COLO829 (cell line): ENCODE measurements around the gene CFAP74.

ENCODE experiments used
- DNase-seq: peaks from one replicate; pipeline ENCODE4 v3.0.0; 2012; ENCODE audit warnings: low spot score

CFAP74 gene

GRCh38 chr1:1926886-1927660, 76.5 kb downstream of the CFAP74 start:
- no peak for DNase-seq

DNA sequence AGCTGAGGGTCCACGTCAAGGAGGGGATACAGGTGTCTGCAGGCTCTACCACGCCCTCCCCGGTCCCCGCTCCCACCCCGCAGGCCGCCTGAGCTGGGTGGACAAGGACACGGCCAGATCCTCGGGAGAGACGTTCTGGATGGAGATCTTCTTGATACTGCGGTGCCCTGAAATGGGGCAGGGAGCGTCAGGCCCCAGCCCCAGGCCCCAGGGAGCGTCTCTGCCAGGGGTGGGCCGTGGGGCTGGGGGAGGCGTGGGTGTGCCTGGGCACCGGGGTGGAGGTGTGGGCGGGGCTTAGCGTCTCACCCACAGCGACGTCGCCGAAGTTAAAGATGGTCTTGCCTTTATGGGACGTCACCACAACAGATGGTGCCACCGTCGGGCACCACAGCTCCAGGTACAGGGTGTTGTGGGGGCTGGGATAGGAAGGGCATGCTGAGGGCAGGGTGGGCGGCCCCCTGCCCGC, 77.2 kb downstream of the CFAP74 start:
- DNase-seq: no peak

- no peak for DNase-seq
Observed at GRCh38 chr1:1925437-1926345, 77.9 kb downstream of the CFAP74 start.

- no peak for DNase-seq
Observed at GRCh38 chr1:1924849-1925248, 78.7 kb downstream of the CFAP74 start.

DNA sequence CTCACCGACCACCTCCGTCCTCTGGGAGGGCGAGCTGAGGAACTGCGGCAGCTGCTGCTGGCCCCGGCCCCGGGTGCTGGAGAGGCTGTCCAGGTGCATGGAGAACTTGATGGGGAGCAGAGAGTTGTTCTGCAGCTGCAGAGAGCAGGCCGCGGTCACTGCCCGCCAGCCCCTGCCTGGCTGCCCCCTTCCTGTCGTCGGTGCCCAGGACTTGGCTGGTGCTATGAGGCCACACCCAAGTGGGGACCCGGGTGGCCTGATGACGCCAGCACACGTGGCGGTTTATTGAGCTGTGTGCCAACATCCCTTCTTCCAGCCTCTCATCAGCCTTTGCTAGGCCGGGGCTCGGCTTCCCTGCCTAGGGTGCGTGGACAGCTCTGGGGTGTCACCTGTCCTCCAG, 79.2 kb downstream of the CFAP74 start:
- no peak for DNase-seq

DNA sequence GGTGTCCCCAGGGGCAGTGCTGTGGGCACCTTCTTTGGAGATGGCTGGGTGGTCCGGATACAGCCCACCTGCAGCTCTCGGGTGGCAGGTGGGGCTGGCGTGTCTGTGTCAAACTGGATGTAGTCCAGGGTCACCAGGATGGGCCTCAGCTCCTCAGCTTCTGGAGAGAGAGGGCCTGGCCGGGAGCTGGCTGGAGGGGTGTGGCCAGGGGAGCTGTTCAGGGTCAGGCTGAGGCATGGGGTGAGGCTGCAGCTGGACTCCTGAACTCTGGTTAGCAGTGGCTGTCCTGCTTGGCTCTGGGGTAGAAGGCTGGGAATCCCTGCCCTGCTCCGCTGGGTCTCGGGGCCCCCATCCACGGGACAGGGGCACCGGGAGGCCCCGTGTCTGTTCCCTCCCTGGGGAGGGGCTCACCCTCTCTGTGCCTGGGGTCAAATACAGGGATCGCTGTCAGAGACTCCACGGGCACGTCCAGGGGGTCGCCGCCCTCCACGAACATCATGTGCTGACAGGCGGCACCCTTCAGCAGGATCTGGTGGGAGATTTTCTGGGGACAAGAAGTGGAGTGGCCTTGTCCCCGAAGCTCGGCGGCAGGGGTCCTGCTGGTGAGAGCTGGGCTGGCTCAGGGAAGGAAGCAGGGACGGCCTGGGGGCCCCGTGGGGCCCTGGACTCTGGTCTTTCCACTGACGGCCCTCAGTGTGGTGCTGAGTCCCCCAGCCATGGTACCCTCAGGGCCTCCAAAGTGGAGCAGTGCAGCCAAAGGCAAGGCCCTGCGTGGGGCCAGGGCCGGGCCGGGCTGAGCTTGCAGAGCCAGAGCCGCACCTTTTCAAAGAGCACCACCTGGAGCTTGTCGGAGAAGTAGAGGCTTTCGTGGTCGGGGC, 80.4 kb downstream of the CFAP74 start:
- DNase-seq: no peak

DNA sequence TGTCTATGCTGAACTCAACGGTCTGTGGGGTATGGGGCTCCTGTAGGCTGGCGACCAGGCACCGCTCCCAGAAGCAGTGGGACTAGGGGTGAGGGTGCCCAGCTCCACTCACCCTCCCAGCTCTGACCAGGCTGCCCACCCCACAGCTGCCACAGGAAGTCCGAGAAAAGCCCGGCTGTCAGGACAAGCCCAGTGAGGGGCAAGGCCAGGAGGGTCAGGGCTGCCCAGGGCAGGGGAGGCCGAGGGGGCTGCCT, 81.0 kb downstream of the CFAP74 start:
- DNase-seq: no peak

- DNase-seq: no peak
Observed at GRCh38 chr1:1921901-1922701, 81.5 kb downstream of the CFAP74 start.

DNA sequence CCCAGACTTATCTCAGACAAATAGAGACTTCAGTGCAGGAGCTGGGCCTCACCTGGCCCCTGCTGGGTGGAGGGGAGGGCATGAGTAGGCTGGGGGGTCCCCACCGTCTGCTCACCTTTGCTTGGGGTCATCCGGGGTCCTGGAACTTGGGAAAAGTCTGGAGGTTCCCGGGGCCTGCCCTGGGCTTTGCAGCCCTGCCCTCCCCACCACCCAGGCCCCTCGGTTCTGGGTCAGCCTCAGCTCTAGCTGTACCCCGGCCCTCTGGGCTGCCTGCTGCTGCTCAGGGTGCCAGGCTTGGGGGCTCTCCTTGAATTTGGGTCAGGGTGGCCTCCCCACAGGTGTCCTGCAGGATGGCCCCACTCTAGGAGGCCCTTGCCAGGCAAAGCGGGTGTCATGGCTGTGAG, 82.1 kb downstream of the CFAP74 start:
- no peak for DNase-seq

DNA sequence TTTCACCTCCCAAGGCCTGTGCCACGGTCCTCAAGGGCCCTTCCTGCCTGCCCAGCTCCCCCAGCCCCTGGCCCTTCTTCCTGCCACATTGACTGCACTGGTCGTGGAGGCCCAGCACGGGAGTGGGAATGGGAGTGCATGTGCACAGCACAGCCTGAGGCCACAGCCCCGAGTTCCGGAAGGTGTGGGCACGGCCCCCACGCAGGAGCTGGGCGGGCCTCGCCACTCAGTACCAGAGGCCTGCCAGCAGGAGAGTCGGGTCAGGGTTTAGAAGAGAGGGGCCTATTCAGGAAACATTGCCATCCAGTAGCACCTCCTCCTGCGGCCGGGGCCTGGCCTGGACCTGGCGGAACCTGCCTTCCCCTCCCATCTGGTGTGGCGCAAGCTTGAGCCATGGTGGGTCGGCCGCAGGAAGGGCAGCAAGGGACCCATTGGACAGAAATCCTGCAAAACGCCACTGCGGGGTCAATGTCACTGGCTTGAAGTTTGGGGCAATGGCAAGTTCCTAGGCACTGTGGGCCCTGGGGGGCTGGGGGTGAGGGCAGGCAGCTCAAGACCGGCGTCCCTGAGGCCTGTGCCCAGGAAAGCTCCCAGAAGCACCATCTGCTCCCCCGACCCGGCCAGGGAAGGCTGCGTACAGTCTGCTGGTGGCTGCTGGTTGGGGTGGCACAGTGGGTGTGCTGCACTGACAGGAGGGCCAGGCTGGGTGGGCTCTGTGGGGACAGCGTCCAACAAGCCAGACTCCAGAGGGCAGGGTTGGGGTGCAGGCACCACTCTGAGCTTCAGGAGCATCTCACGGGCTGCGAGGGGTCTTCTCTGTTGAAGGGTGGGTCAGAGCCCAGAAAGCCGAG, 82.8 kb downstream of the CFAP74 start:
- DNase-seq: no peak

- no peak for DNase-seq
Observed at GRCh38 chr1:1920057-1920607, 83.5 kb downstream of the CFAP74 start.

GRCh38 chr1:1919304-1920056, 84.1 kb downstream of the CFAP74 start:
- peak; percentile 97 for DNase-seq

DNA sequence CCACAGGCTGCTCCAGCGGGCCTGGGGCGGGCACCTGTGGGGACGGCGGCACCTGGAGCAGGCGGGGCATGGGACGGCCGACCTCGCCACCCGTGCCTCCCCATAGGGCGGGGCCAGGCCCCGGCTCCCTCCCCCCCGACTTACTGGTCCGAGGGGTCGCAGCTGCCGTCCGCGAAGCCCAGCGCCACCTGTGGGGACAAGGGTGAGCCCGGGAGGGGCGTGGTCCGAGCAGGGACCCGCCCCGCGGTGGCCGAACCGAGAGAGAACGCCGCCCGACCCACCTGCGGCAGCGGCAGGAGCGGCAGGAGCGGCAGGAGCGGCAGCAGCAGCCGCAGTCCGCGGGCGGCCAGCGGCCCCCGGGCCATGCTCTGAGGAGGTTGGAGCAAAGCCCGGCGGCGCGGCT, 84.7 kb downstream of the CFAP74 start, which contains the start of gene TMEM52:
Gene TMEM52, minus strand, starts transcription at position 379 of the 403 bp plus-strand sequence. Its CDS starts 14 bp downstream, at position 365.
- no peak for DNase-seq

DNA sequence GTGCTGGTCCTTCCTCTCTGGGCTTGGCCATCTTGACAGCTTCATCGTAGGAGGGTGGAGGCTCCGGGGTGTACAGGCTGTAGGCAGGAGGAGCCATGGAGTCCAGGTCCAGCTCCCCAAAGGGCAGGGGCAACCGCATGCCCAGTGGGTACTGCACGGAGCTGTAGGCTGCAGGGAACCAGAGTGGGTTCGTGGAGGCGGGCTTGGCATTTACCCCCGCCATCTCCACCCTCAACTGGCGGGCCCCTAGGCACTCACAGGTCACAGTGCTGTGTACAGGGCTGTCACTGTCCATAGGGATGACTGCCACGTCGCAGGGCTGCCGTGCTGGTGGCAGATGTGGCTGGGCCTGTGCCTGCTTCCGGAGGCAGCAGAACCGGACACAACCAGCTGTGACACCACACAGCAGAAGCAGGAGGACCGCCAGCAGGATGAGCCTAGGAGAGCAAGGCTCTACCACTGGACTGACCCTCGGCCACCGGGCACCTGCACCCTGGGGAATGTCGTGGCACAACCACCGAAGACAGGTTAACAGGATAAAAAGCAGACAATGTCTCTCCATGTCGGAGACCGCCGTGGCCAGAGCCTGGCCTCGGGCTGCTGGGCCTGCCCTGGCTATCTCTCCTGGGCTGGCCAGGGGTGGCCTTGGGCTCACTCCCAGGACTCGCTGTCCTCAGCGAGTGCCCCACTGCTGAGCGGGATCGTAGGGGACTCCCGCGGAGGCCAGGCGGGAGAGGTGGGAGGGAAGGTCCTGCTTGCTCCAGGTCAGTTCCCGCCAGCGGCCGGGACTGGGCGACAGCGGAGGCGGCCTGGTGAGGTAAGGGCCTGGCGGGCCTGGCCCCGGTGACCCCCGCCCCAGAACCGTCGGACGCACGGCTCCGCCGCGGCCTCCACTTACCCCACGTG, 85.3 kb downstream of the CFAP74 start:
- DNase-seq: no peak

- DNase-seq: no peak
Observed at GRCh38 chr1:1917304-1917976, 86.1 kb downstream of the CFAP74 start.

- no peak for DNase-seq
Observed at GRCh38 chr1:1916851-1917251, 86.7 kb downstream of the CFAP74 start.

DNA sequence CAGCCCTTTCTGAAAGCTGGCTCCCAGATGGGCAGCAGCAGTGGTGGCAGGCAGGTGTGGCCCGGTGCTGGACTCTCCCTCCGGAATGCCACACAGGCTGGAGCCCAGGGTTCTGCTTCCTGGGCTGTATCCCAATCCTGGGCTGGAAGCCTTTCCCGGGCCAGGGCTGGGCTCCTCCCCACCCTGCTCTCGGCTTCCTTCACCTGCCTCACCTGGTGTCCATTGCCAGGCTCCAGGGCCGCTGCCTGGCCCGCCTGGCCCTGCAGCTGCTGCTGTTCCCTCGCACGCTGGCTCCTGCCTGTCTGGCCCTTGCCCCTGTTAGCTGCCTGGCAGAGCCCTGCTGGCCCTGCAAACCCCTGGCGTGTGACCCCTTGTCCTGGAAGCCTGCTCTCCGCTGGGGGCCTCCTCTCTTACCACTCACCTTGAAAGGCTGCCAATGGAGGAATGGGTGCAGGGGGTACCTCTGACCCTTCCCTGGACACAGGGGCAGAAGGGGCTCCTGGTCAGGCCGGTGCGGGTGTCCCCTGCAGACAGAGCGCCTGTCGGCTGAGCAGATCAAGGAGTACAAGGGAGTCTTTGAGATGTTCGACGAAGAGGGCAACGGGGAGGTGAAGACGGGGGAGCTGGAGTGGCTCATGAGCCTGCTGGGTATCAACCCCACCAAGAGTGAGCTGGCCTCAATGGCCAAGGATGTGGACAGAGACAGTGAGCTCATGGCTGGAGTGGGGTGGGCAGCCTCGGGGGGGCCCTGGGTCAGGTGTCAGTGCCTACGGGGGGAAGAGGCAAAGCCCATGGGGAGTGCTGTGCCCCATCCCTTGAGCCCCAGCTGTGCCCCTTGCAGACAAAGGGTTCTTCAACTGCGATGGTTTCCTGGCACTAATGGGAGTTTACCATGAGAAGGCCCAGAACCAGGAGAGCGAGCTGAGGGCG, 87.4 kb downstream of the CFAP74 start:
- no peak for DNase-seq
